Measurements from ENCODE around the gene WASF3.

WASF3 gene

GRCh38 chr13:26579580-26579979 is 22.1 kb downstream of the WASF3 start:
- H3K4me3 Mint-ChIP-seq, result no peak overlapping the region
- no peak for ATAC-seq (replicated peaks; ENCODE audit: extremely low read depth, poor library complexity, severe bottlenecking)
- H3K9me3 Mint-ChIP-seq, result peaks cover 5% of the 10 kb centered on the region
- no peak overlapping the region for H3K27ac Mint-ChIP-seq (ENCODE audit: low read depth)
- H3K4me1 Mint-ChIP-seq, result no peaks in the 10 kb centered on the region
- no peak for DNase-seq (ENCODE audit: low spot score in 2 of 2)
- no peaks in the 10 kb centered on the region for H3K36me3 Mint-ChIP-seq (ENCODE audit: insufficient read depth)
- H3K27me3 Mint-ChIP-seq, result peaks cover 41% of the 10 kb centered on the region

GRCh38 chr13:26583662-26584061 is 26.2 kb downstream of the WASF3 start:
- no peak for ATAC-seq (replicated peaks; ENCODE audit: extremely low read depth, poor library complexity, severe bottlenecking)
- no peak overlapping the region for H3K27ac Mint-ChIP-seq (ENCODE audit: low read depth)
- no peaks in the 10 kb centered on the region for H3K4me1 Mint-ChIP-seq
- no peaks in the 10 kb centered on the region for H3K36me3 Mint-ChIP-seq (ENCODE audit: insufficient read depth)
- DNase-seq (ENCODE audit: low spot score in 2 of 2), result no peak
- no peak overlapping the region for H3K4me3 Mint-ChIP-seq
- peaks cover 1% of the 10 kb centered on the region for H3K9me3 Mint-ChIP-seq
- peaks cover 31% of the 10 kb centered on the region for H3K27me3 Mint-ChIP-seq

- Mint-ChIP-seq H3K27ac (ENCODE audit: low read depth) (no peak overlapping the region), H3K36me3 (ENCODE audit: insufficient read depth) (no peaks in the 10 kb centered on the region), H3K27me3 (peaks cover 40% of the 10 kb centered on the region), H3K4me3 (no peak overlapping the region), H3K9me3 (no peaks in the 10 kb centered on the region), H3K4me1 (no peaks in the 10 kb centered on the region)
- DNase-seq (ENCODE audit: low spot score in 2 of 2) (no peak), ATAC-seq (replicated peaks; ENCODE audit: extremely low read depth, poor library complexity, severe bottlenecking) (no peak)
Observed at GRCh38 chr13:26584713-26585112, 27.2 kb downstream of the WASF3 start.

DNA sequence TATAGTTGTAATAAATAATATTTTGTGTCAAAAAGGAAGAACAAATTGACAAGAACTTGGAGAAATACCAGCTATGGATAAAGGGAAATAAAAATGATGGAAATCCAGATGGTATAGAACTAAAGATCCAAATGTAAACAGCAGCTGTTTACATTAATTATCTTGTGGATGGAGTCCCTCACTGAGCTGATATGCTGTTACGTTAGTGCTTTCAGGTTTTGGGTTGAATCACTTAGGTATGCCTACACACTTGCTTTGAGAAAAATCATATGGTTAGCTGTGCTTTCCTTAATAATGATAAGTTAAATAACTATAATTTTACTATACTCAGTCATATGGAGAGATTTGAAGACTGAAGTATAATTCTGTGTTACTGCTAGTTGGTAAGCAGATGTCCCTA is 27.7 kb downstream of the WASF3 start:
- Mint-ChIP-seq H3K27me3 (peaks cover 40% of the 10 kb centered on the region), H3K9me3 (no peaks in the 10 kb centered on the region), H3K4me3 (no peak overlapping the region), H3K4me1 (no peaks in the 10 kb centered on the region), H3K27ac (ENCODE audit: low read depth) (no peak overlapping the region), H3K36me3 (ENCODE audit: insufficient read depth) (no peaks in the 10 kb centered on the region)
- ATAC-seq (replicated peaks; ENCODE audit: extremely low read depth, poor library complexity, severe bottlenecking) (no peak), DNase-seq (ENCODE audit: low spot score in 2 of 2) (no peak)

GRCh38 chr13:26587251-26587650 is 29.8 kb downstream of the WASF3 start:
- Mint-ChIP-seq H3K4me1 (no peaks in the 10 kb centered on the region), H3K9me3 (no peaks in the 10 kb centered on the region), H3K27ac (ENCODE audit: low read depth) (no peak overlapping the region), H3K4me3 (no peak overlapping the region), H3K36me3 (ENCODE audit: insufficient read depth) (no peaks in the 10 kb centered on the region), H3K27me3 (peaks cover 57% of the 10 kb centered on the region)
- no peak for DNase-seq (ENCODE audit: low spot score in 2 of 2)
- no peak for ATAC-seq (replicated peaks; ENCODE audit: extremely low read depth, poor library complexity, severe bottlenecking)

- H3K27ac Mint-ChIP-seq (ENCODE audit: low read depth), result no peak overlapping the region
- no peaks in the 10 kb centered on the region for H3K9me3 Mint-ChIP-seq
- no peaks in the 10 kb centered on the region for H3K36me3 Mint-ChIP-seq (ENCODE audit: insufficient read depth)
Observed at GRCh38 chr13:26589226-26589625, 31.7 kb downstream of the WASF3 start.

GRCh38 chr13:26589754-26590153 is 32.3 kb downstream of the WASF3 start:
- ATAC-seq (replicated peaks; ENCODE audit: extremely low read depth, poor library complexity, severe bottlenecking), result no peak
- H3K27ac Mint-ChIP-seq (ENCODE audit: low read depth), result no peak overlapping the region
- no peak for DNase-seq (ENCODE audit: low spot score in 2 of 2)
- H3K4me3 Mint-ChIP-seq, result no peak overlapping the region
- no peaks in the 10 kb centered on the region for H3K4me1 Mint-ChIP-seq
- no peaks in the 10 kb centered on the region for H3K36me3 Mint-ChIP-seq (ENCODE audit: insufficient read depth)
- H3K9me3 Mint-ChIP-seq, result no peaks in the 10 kb centered on the region
- peaks cover 54% of the 10 kb centered on the region for H3K27me3 Mint-ChIP-seq

More at GRCh38 chr13:26589226-26589625, 31.7 kb downstream of the WASF3 start:
- H3K27me3 Mint-ChIP-seq, result peaks cover 49% of the 10 kb centered on the region
- H3K4me3 Mint-ChIP-seq, result no peak overlapping the region
- ATAC-seq (replicated peaks; ENCODE audit: extremely low read depth, poor library complexity, severe bottlenecking), result no peak
- DNase-seq (ENCODE audit: low spot score in 2 of 2), result no peak
- H3K4me1 Mint-ChIP-seq, result no peaks in the 10 kb centered on the region

DNA sequence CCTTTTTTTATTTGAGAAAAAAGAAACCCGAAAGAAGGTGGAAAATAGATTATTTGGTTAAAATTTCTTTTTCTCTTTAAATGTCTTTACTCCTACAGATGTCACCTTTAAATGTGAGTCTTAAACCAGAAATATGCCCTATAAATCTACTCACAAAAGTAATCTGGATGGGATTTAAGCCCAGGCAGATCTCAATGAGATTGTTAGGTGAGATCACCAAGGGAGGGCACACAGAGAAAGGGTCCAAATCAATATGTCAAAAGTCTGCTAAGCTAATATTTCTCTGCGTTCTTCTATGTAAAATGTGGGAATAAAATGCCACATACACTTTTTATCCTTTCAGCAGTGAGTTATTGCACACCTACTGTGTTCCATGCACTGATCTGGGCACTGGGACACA is 32.9 kb downstream of the WASF3 start:
- Mint-ChIP-seq H3K27me3 (peaks cover 60% of the 10 kb centered on the region), H3K27ac (ENCODE audit: low read depth) (no peak overlapping the region), H3K4me1 (no peaks in the 10 kb centered on the region)

GRCh38 chr13:26590951-26591350 is 33.5 kb downstream of the WASF3 start:
- DNase-seq (ENCODE audit: low spot score in 2 of 2) (no peak), ATAC-seq (replicated peaks; ENCODE audit: extremely low read depth, poor library complexity, severe bottlenecking) (no peak)
- peaks cover 65% of the 10 kb centered on the region for H3K27me3 Mint-ChIP-seq
- H3K9me3 Mint-ChIP-seq, result no peaks in the 10 kb centered on the region
- no peaks in the 10 kb centered on the region for H3K36me3 Mint-ChIP-seq (ENCODE audit: insufficient read depth)
- no peak overlapping the region for H3K4me3 Mint-ChIP-seq
- no peak overlapping the region for H3K27ac Mint-ChIP-seq (ENCODE audit: low read depth)
- no peaks in the 10 kb centered on the region for H3K4me1 Mint-ChIP-seq

More for the DNA sequence above, 32.9 kb downstream of the WASF3 start:
- ATAC-seq (replicated peaks; ENCODE audit: extremely low read depth, poor library complexity, severe bottlenecking) (no peak), DNase-seq (ENCODE audit: low spot score in 2 of 2) (no peak)
- Mint-ChIP-seq H3K4me3 (no peak overlapping the region), H3K9me3 (no peaks in the 10 kb centered on the region), H3K36me3 (ENCODE audit: insufficient read depth) (no peaks in the 10 kb centered on the region)

- Mint-ChIP-seq H3K27ac (ENCODE audit: low read depth) (no peak overlapping the region), H3K4me3 (no peak overlapping the region), H3K36me3 (ENCODE audit: insufficient read depth) (no peaks in the 10 kb centered on the region), H3K9me3 (peaks cover 3% of the 10 kb centered on the region), H3K27me3 (peaks cover 65% of the 10 kb centered on the region), H3K4me1 (no peaks in the 10 kb centered on the region)
- no peak for DNase-seq (ENCODE audit: low spot score in 2 of 2)
- no peak for ATAC-seq (replicated peaks; ENCODE audit: extremely low read depth, poor library complexity, severe bottlenecking)
Observed at GRCh38 chr13:26591672-26592071, 34.2 kb downstream of the WASF3 start.

DNA sequence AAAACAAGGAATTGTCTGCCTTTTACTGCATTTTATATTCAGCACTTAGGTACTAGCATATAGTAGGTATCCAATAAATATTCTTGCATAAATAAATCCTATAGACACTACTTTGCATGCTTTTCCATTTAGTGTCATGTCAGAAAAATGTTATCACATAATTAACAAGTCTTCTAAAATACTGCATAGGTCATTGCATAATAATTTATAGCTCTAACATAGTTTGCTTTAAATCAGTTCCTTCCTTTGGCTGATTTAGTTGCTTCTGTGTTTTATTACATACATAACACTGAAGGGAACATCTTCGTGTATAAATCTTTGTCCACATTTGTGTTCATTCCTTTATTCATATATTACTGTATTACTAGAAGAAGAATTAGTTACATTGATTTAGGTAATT is 36.2 kb downstream of the WASF3 start:
- no peak overlapping the region for H3K27ac Mint-ChIP-seq (ENCODE audit: low read depth)
- H3K4me3 Mint-ChIP-seq, result no peak overlapping the region
- no peaks in the 10 kb centered on the region for H3K4me1 Mint-ChIP-seq
- H3K9me3 Mint-ChIP-seq, result peaks cover 7% of the 10 kb centered on the region
- DNase-seq (ENCODE audit: low spot score in 2 of 2), result no peak
- H3K36me3 Mint-ChIP-seq (ENCODE audit: insufficient read depth), result no peaks in the 10 kb centered on the region
- no peak for ATAC-seq (replicated peaks; ENCODE audit: extremely low read depth, poor library complexity, severe bottlenecking)
- H3K27me3 Mint-ChIP-seq, result peaks cover 53% of the 10 kb centered on the region

GRCh38 chr13:26594363-26594762 is 36.9 kb downstream of the WASF3 start:
- Mint-ChIP-seq H3K9me3 (peaks cover 7% of the 10 kb centered on the region), H3K4me3 (no peak overlapping the region), H3K27ac (ENCODE audit: low read depth) (no peak overlapping the region), H3K4me1 (no peaks in the 10 kb centered on the region), H3K27me3 (peaks cover 46% of the 10 kb centered on the region), H3K36me3 (ENCODE audit: insufficient read depth) (no peaks in the 10 kb centered on the region)
- DNase-seq (ENCODE audit: low spot score in 2 of 2), result no peak
- no peak for ATAC-seq (replicated peaks; ENCODE audit: extremely low read depth, poor library complexity, severe bottlenecking)

GRCh38 chr13:26596458-26596857 is 39.0 kb downstream of the WASF3 start:
- Mint-ChIP-seq H3K9me3 (peaks cover 7% of the 10 kb centered on the region), H3K4me3 (no peak overlapping the region), H3K27me3 (peaks cover 44% of the 10 kb centered on the region), H3K4me1 (no peaks in the 10 kb centered on the region), H3K27ac (ENCODE audit: low read depth) (no peak overlapping the region), H3K36me3 (ENCODE audit: insufficient read depth) (no peaks in the 10 kb centered on the region)
- DNase-seq (ENCODE audit: low spot score in 2 of 2) (no peak), ATAC-seq (replicated peaks; ENCODE audit: extremely low read depth, poor library complexity, severe bottlenecking) (no peak)

- H3K27ac Mint-ChIP-seq (ENCODE audit: low read depth), result no peak overlapping the region
- no peak overlapping the region for H3K4me3 Mint-ChIP-seq
- DNase-seq (ENCODE audit: low spot score in 2 of 2) (no peak), ATAC-seq (replicated peaks; ENCODE audit: extremely low read depth, poor library complexity, severe bottlenecking) (no peak)
- H3K9me3 Mint-ChIP-seq, result peaks cover 7% of the 10 kb centered on the region
- H3K36me3 Mint-ChIP-seq (ENCODE audit: insufficient read depth), result no peaks in the 10 kb centered on the region
- peaks cover 46% of the 10 kb centered on the region for H3K27me3 Mint-ChIP-seq
- H3K4me1 Mint-ChIP-seq, result no peaks in the 10 kb centered on the region
Observed at GRCh38 chr13:26599403-26599802, 41.9 kb downstream of the WASF3 start.
